C1 segment of cervical spinal cord (tissue), 14 donors: ENCODE data around the gene NR2F1.

Experiments used
- DNase-seq, 14 donors: peaks; one replicate each; lab custom pipeline; 2025; lab: John Stamatoyannopoulos, UW

Gene NR2F1

DNA sequence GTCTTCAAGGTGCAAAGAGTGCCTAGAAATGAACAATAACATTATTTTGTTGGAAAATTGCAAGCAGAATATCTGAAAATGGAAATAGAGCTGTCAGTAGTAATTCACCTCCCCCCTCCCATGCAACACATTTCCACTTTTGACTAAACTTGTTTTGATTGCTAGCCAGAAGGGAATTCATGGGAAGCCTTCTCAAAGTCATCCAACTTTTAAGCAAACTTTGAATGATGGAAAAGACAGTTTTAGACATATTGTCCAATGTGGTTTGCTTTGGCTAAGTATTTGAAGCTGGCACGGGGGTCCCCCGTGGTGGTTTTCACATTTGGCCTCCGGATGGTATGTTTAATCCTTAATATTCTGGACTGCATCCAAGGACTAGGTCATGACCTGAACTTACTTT lies 7.5 kb downstream of the NR2F1 start:
- DNase-seq, result no peak

DNA sequence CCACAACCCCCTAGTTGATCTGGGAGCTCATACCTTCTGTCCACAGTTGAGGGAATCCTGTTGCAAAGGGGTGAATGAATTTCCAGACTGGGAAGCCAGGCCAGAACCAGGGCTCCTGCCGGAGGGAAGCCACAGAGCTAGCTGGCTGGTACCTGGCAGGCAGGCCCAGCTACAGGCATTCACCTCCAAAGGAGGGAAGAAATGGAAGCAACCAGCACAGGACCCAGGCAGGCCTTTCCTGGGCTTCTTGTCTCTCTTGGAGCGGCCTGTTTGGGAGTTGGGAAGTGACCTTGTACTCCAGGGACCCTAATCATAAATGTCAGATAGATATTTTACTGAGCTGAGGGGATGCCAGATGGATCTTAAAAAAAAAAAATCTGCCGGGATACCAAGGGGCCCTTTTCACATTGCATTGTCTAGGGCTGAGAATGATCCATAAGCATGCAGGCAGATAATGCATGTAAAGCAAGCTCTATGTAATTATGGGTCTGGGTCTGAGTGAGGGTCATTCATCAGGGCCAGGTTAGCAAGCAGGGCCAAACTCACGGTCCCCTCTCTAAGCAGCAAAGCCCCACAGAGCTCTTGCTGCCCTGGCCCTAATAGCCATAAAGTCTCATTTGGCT lies 8.4 kb downstream of the NR2F1 start:
- no peak for DNase-seq

DNA sequence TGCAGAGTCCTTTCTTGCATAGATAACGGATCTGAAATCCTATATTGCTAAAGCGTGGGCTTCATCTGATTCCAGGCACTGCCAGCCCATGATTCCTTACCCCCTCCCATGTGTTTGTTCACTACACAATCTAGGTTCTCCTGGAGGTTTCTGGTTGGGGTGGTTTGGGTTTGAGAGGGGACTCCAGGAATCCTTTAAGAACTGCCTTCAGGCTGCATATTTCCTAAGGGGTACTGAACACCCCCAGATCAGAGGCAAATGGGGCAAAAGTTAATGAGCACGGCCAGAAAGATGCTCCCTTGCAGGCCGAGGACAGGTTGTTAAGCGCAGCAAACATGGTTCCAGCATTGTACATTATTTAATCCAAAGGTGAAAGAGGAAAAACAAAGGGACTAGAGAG lies 9.9 kb downstream of the NR2F1 start:
- DNase-seq, result no peak

DNA sequence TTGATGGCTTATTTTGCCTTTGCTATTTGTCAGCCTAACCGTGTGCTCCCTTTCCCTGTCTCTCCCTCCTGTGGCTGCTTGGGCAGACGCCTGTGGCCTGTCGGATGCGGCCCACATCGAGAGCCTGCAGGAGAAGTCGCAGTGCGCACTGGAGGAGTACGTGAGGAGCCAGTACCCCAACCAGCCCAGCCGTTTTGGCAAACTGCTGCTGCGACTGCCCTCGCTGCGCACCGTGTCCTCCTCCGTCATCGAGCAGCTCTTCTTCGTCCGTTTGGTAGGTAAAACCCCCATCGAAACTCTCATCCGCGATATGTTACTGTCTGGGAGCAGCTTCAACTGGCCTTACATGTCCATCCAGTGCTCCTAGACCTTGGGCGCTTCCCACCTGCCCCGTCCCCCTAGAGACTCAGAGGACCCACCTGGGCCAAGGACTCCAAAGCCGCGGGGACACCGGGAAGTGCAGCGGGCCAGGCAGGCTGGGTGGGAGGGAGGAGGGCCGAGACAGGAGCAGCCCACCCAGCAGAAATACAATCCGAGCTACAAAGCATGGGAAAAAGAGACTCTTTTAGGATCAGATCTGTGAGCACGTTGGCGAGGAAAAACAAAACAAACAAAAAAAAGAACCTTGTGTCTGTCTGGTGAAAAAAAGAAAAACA lies 10.6 kb downstream of the NR2F1 start:
- no peak for DNase-seq

DNA sequence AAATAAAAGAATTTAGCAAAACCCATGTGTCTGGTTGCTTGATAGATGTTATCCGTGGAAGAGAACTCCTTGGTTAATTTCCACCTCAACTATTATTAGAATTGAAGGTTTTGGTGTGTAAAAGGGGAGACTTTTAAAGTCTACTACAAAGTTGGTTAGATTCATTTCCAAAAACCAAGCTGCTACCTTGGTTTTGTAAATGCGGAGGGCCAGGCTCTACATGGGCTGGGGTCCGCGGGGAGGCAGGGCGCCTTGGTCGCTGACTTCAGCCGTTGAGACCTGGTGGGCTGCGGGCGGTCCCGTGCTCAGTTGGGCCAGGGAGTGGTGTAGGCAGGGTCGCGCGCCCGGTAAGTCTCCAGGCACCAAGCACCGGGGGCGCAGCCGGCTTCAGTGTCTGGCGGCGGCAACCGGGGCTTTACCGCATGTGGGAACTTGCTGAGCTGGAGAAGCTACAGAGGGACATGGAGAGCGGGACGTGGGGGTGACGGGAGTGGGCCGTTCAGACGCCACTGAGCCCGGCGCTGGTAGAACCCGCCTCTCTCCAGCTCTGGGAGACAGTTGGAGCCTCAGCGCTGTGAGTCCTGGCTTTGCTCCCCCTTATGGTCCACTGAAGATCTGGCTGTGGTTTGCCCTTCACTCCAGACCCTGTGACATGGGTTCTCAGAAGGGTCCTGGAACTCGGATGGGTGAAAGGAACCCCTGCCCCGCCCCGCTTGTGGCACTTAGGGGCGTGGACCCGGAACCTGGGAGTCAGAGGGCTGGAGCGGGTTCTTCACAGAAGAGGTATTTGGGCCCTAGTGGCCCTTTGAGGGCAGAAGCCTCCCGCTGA lies 11.8 kb downstream of the NR2F1 start:
- DNase-seq, result no peak

DNA sequence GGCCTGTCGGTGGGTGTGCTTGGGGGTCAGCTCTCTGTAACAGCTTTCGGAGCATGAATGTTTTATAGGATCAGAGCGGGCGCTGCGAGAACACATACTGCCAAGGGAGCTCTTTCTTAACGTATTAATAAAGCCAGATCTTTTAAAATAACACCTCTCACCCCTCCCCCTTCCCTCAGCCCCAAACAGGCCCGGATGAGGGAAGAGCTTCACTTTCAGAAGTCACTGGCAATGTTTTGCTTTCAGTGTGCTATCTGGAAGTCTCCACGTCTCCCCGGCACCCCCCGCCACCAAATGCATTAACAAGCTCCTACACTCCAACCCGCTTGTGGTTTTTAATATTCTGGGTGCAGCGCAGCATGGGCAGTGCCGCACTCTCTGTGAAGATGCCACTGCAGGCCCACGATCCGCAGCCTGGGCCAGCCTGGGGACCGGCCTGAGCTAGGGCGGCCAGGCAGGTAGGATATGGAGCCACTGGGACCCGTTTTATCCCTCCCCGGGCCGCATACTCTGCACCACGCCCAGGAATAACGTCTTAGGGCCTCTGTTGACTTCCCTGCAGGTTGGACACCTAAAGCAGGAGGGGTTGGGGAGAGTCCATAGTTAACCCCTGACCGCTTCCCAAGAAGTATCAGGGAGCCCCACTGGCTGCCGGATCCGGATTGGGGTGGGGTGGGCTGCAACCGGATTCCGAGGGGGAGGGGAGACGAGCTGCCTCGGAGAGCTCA lies 12.6 kb downstream of the NR2F1 start:
- no peak for DNase-seq

DNA sequence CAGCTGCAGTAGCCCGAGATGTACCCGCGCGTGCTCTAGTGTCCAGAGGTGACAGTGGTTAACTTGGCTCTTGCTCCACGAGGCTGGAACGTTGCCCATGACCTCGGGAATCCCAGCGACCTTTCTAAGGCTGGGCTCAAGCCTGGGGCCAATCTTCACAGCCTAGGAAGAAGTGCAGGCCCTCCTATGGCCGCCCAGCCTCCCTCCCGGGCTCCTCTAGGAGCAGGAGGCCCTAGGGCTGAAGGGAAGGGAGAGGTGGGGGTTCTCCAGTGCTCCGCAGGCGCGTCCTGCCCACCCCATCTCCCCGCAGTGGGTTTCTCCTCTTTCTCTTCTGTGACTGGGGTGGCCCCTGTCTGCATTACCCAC lies 13.3 kb downstream of the NR2F1 start:
- DNase-seq, result no peak

DNA sequence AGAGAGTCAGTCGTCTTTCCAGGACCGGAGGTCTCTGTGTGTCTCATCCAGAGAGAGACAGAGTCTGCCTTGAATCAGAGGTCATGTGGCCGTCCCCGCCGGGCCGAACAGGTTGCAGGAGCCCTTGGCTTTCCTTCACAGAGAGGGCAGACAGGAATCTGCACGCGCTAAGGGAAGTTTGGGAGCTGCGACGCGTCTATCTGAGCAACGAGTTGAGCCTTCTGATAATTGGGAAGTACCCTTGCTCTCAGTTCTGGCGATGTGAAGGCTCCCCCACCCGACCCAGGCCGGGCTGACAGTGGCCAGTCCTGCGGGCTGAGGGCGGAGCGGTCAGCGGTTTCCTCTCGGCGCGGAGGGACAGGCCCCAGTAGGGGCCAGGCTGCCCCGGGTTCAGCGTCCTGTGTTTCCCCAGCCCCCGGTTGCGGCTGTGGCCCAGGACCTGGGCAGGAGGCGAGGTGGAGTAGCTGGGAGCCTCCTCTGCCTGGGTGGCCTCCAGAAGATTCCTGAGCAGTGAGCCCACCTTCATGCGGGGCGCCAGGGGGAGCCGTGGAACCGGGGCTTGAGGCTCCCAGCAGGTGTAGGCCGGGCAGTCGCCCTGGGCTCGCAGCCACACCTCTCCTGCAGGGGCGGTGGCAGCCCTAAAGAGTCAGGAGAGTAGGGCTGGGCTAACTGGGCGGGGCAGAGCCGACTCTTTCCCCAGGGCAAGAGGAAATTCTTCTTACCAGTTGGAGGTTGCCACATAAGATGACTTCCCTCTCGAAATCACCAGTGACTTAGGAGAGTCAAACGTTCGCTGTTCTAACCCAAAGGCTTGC lies 13.9 kb downstream of the NR2F1 start:
- no peak for DNase-seq

DNA sequence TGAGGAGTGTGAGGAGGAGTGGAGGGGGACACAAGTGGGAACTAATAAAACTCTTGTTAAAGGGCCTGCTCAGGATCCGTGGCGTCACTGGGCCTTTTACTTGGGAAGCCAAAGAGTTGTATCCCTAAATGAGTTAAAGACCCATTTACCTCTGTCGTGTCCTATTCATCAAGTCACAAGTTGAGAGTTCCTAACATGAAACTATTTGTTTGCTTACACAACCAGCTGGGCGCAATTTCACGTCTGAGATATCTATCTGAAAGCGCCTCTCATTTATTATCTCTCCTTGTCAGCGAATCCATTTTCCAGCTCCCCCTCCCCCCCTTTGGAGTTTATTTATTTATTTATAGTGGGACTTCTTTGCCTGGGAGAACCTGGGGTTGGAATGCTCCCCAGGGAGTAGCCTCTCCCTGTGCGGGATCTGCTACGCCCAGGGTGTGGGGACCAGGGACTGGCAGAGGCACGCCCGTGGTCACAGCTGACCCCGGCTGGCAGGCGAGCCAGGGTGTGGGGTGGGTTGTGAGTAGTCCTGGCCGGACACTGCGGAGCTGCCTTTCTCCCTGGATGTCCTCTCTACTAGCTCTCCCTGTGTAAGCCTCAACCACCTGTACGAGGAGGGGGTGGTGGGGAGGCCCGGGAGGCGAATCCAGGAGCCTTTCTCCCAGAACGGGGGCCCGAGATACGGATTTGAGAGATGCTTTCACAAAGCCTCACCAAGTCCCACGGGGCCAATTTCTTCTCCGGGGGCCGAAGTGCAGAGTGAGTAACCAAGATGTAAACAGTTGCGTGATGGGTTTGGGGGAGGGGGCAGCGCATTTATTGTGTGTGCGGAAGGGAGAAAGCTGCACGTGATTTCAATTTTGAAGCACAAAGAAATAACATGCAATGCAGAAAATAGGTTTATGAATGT lies 15.3 kb downstream of the NR2F1 start:
- no peak for DNase-seq

DNA sequence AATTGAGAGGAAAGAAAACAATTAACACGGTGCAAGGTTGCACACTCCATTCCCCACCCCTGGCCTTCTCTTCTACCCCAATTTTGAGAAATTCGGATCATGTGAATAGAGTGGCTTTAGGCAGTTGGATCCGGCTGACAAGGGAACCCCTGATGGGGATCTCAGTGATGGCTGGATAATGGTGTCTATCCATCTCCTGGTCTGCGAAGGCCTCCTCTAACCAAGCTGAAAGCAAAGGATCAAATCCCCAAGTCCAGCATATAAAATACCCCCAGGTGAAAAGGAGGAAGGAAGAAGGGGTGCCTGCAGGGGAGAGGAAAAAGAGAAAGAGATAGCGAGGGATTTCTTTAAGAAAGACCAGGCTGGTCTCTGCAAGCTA lies 16.0 kb downstream of the NR2F1 start:
- no peak for DNase-seq

DNA sequence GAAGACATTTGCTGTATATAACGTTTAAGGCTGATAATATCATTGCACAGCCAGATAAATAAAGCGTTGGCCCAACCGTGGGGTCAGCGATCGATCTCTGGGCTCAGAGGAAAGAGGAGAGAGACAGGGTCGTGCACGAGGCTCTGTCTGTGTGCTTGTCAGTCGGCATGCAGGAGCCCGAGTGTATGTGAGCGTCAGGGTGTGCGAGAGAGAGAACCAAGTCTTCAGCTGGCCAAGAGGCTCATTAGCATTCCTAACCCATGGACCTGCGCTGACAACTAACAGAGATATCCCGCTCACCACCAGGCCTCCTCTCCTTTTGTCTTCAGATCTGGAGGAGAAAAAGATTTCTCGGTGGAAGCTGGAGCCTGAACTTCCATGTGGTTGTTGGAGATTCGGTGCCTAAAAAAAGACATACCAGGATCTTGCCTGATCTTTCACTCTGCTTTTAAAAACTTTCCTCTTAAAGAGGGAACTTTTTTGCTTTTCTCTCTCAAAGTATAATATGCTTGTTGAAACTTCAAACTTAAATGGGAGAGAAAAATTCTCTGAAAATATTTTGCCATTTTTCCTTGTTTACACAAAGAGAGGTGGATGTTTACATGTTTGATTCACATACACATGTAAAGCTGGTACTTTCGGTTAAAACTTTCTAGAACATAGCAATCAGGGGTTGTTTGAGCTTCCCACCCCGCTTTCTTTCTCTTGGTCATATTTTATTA lies 16.5 kb downstream of the NR2F1 start:
- DNase-seq, result no peak

DNA sequence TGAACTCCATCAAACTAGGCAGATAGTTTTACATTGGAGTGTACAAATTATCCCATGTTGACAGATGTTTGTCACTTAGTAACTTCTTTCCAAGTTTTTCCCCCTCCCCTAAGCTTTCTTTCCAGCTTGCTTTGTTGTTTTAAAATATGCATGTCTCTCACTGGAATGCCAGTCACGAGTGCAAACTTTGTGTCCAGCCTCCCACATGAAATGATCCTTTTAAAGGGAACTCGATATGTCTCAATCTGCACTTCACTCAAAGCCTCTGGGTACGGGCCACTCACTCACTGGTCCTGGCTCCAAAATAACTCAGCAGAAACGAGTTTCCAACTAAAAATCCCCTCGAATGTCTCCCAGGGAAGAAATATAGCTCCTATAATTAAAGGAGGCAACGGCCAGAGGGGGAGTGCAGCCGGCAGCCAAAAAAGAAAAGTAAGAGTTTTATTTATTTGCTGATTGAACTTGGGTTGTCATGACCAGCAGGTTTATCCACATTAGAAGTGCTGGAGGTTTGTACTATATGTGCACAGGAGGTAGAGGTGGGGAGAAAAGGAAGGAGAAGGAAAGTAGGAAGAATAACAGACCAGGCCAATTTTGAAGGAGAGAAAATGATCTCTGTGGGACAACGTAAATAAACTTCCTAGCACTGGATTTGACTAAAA lies 17.5 kb downstream of the NR2F1 start:
- no peak for DNase-seq

DNA sequence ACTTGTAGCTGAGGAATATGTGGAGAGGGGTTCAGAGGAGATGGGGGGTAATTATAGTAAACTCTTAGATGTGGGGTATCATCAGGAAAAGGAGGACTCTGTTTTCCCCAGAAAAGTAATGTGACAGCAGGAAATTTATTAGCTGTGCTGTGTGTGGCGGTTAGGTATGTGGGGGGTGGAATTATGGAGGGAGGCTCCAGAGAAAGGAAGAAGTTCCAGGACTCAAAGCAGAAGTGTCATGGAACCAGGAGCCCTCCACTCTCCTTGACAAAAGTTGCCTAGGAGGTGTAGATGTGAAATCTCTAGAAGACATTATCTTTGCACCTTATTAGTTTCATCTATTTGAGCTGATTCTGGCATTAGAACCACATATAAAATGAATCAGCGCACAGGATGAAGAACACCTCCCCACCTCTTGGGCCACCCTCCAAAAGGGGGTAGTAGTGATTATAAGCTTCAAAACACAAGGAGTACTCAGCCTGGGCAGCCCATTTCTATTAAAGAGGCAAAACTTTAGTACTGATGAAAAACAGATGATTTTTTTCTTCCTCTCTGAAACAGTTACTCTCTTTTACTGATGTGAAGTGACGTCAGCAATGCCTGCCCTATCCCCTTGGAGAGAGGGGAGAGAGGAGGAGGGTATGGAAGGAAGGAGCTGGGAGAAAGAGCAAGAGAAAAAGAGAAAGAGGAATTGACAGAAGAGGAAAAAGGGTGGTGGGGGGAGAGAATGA lies 18.2 kb downstream of the NR2F1 start:
- no peak for DNase-seq

DNA sequence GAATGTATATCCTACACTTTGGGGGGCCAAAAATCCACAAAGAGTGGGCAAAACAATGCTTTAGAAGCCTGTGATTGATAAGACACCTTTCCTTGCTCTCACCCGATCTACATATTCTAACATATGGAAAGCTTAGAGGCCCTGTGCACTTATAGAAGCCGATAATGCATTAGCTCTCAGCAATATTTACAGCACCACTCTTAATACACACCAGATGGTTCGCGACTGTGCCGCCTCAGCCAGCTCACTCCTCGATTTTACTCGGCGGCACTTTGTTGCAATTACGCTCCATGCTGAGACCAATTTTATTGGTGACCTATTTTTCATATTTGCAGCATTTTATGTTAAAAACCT lies 18.8 kb downstream of the NR2F1 start:
- no peak for DNase-seq

DNA sequence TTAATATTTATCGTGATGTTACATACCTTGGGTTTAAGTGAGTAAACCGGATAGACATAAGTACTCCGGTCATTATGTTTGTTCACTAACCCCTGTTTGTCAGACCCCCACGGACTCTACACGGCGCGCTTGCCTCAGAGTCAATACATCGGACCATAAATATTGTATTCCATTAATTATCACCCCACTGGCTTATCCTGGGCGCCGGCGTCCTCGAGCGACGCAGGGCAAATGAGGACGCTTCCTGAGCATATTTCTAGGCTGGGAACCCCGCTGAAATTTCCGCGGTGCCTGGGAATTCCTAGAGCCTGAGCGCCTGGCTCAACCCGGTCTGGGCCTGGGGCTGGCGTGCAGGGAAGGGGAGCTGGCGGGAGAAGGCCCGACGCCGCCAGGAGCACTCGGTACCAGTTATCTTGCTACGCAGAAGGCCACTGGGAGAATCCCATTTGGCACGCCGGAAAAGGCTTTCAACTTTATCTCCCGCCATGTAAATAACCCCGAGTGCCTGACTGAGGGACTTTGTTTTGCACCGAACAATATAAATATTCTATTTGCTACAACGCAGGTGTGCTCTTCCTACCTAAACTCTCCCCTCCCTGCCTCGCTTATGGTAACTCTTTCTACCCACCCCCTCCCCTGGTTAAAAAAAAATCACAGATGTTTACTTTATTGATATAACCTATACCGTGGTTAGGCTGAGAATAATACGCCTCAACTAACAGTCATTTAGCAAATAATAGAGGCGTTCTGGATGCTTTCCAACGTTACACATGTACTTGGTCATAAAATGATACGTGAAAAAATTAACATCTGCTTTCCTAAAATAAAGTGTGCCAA lies 19.4 kb downstream of the NR2F1 start:
- no peak for DNase-seq

DNA sequence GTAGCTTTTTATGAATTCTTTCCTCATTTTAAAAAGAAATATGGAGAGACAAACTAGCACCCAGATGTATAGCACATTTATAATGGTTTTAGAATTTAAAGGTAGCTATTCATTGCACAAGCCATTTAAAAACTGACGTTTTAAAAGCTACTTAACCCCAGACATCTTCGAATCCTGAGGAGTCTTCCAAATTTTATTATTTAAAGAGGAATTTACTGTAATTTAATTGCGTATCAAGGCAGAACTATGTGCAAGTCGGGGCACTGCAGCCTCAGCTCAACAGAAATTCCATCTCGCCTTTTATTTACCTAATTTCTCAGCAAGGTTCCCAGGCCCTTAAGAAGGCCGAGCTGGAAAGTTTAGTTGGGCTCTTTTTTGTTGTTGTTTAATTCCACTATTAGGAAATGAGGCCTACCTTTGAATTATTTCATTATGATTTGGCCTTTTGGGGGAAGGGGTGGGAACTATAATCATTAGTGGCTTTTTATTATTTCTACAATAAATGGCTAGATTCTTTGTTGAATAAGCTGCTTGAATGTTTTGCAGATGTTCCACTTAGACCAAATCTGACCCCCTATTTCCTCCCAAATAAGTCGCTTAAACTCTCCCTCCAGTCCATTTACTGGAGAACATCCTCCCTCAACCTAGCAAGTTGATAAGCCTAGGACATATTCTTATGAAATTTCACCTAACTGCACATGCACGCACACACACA lies 20.2 kb downstream of the NR2F1 start:
- DNase-seq, result no peak
